ENCODE results near the gene EEF1B2. TPM values are rescaled to one million over a fixed set of nuclear protein-coding genes. Genes with fewer than 3 reads are reported as not detected.

Gene EEF1B2
- total and polyA plus RNA-seq, 12 donors, result 298 to 838 (median 419) TPM

DNA sequence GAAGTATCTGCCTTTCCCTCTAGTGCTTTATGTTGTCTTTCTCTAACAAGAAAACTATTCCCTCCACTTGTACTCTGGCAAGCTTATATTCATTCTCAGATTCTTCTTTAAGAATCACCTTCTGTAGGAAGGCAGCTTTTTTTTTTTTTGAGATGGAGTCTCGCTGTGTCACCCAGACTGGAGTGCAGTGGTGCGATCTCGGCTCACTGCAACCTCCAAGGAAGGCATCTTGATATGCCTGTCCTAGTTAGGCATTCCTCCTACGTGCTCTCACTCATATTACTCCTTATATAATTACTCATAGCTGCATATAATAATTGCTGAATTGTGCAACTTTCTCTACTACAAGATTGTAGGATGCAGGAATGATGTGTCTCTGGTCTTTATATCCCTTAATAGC lies 16.2 kb upstream of the EEF1B2 start:
- peaks cover 0 to 95% of the 10 kb centered on the region in 2 donors for H3K36me3 ChIP-seq (replicated peaks in 1 of 2)
- intact Hi-C loops (cut with DNase I), result loop anchor here in 1 of 2 donors (10.0 kb wide), 1 partner anchor 119 kb away; no protein-coding TSS in a partner anchor

DNA sequence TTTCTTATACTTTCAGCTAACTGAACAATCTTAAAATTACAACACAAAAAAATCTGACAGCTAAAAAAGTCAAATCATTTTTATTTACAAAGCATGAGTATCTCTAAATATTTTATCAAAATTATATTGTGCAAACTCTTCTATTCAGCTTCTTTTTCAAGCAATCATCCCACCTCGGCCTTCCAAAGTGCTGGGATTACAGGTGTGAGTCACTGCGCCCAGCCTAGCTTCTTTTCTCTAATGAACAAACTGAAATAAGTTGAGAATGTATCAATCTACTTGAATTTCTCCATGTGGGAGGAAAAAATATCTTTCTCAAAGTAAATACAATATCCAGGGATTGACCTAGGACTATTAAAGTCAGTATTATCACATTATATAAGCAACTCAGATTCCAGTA lies 15.3 kb upstream of the EEF1B2 start:
- intact Hi-C loops (cut with DNase I), result loop anchor here in 1 of 2 donors (10.0 kb wide), 1 partner anchor 120 kb away; no protein-coding TSS in a partner anchor
- Histone ChIP-seq H3K36me3 (replicated peaks in 1 of 2) (peaks cover 0 to 96% of the 10 kb centered on the region in 2 donors), H3K4me3 (no peak overlapping the region), H3K9me3 (replicated peaks in 1 of 3) (no peaks in the 10 kb centered on the region), H3K27ac (no peak overlapping the region), H3K27me3 (no peaks in the 10 kb centered on the region), H3K4me1 (replicated peaks in 1 of 2) (no peaks in the 10 kb centered on the region)
- TF ChIP-seq, protein P1, sequence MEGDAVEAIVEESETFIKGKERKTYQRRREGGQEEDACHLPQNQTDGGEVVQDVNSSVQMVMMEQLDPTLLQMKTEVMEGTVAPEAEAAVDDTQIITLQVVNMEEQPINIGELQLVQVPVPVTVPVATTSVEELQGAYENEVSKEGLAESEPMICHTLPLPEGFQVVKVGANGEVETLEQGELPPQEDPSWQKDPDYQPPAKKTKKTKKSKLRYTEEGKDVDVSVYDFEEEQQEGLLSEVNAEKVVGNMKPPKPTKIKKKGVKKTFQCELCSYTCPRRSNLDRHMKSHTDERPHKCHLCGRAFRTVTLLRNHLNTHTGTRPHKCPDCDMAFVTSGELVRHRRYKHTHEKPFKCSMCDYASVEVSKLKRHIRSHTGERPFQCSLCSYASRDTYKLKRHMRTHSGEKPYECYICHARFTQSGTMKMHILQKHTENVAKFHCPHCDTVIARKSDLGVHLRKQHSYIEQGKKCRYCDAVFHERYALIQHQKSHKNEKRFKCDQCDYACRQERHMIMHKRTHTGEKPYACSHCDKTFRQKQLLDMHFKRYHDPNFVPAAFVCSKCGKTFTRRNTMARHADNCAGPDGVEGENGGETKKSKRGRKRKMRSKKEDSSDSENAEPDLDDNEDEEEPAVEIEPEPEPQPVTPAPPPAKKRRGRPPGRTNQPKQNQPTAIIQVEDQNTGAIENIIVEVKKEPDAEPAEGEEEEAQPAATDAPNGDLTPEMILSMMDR (IDR thresholded peaks at IDR 0.05), result no peak
- TF ChIP-seq POLR2A (IDR thresholded peaks at IDR 0.05), result no peak
- no peak for DNase-seq
- 88 to 93% (median 92%) methylated on average over 2 of the region's 2 CpGs for WGBS, 4 donors

More for the DNA sequence above, 16.2 kb upstream of the EEF1B2 start:
- TF ChIP-seq, protein P1 (IDR thresholded peaks at IDR 0.05), result no peak
- no peak for TF ChIP-seq POLR2A (IDR thresholded peaks at IDR 0.05)
- WGBS, 4 donors, result 94 to 97% (median 95%) methylated on average over 4 of the region's 4 CpGs
- no peak for DNase-seq
- Histone ChIP-seq H3K4me1 (replicated peaks in 1 of 2) (no peaks in the 10 kb centered on the region), H3K27me3 (no peaks in the 10 kb centered on the region), H3K9me3 (replicated peaks in 1 of 3) (no peaks in the 10 kb centered on the region), H3K4me3 (no peak overlapping the region), H3K27ac (no peak overlapping the region)

DNA sequence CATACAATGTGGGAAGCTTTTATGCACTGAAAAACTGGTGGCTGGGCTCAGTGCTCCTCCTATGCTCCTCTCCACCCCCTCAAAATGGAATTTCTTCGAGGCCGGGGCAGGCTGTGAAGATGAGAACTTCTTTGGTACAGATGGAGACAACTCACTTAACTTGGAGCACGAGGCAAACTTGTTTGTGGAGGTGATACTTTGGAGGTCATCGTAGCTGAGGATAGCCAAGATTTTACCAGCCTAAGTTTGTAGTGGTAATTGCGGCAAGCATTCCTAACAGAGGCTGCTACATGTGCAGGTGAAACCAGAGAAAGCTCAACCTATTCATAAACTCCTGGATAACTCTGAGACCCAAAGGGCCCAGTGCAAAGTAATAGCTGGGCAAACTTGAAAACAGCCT lies 14.0 kb upstream of the EEF1B2 start:
- no peak for DNase-seq
- intact Hi-C loops (cut with DNase I), result loop anchor here in 1 of 2 donors (10.0 kb wide), 1 partner anchor 121 kb away; no protein-coding TSS in a partner anchor
- WGBS, 4 donors, result 72 to 82% (median 78%) methylated on average over 5 of the region's 5 CpGs
- Histone ChIP-seq H3K9me3 (replicated peaks in 1 of 3) (no peaks in the 10 kb centered on the region), H3K36me3 (replicated peaks in 1 of 2) (peaks cover 0 to 98% of the 10 kb centered on the region in 2 donors), H3K4me3 (no peak overlapping the region), H3K4me1 (replicated peaks in 1 of 2) (no peaks in the 10 kb centered on the region), H3K27me3 (no peaks in the 10 kb centered on the region), H3K27ac (no peak overlapping the region)
- TF ChIP-seq POLR2A (IDR thresholded peaks at IDR 0.05), result no peak
- TF ChIP-seq, protein P1 (IDR thresholded peaks at IDR 0.05), result no peak

DNA sequence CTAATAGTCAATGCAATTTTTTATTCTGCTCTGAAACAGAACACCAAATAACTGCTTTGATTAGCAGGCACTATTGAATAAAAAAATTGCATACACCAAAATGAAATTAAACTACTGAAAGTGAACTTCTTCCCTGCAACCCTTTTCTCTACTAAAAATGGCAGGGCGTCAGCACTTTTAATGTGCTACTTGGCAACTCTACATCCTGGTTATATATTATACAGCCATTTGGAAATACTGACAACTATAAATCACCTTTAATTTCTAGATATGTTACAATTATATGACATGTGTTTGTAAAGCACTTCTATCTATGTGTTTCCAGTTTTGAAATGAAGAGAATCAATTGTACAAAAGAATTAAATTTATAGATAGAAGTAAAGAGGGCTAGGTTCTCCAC lies 10.4 kb upstream of the EEF1B2 start:
- intact Hi-C loops (cut with DNase I), result loop anchor here in 1 of 2 donors (10.0 kb wide), 1 partner anchor 125 kb away; no protein-coding TSS in a partner anchor
- Histone ChIP-seq H3K36me3 (replicated peaks in 1 of 2) (peaks cover 0 to 74% of the 10 kb centered on the region in 2 donors), H3K27ac (no peak overlapping the region), H3K4me3 (no peak overlapping the region), H3K4me1 (replicated peaks in 1 of 2) (peaks cover 0 to 12% of the 10 kb centered on the region in 2 donors), H3K9me3 (replicated peaks in 1 of 3) (no peaks in the 10 kb centered on the region), H3K27me3 (no peaks in the 10 kb centered on the region)
- no peak for DNase-seq
- WGBS, 4 donors, result 79 to 91% (median 88%) methylated on average over 1 of the region's 1 CpG
- TF ChIP-seq POLR2A (IDR thresholded peaks at IDR 0.05), result no peak
- TF ChIP-seq, protein P1 (IDR thresholded peaks at IDR 0.05), result no peak

Measured in adrenal gland (tissue), 12 donors.